HL-60/S4 (cell line): Measurements from ENCODE around the gene TTC39C.
"Not testable (repeated sequence)": the region's sequence is repeated elsewhere in the genome, so short reads cannot be mapped to it uniquely, and the experiment has no call there.

Source experiments
- in situ Hi-C: fragments of 300-500 bp; cut with MboI; formaldehyde crosslinking; loops from 2 replicates; pipeline ENCODE4 v1.14.3; 2022; ENCODE audit warnings: low sequenced_read_pairs

TTC39C gene

GRCh38 chr18:24051031-24051947 lies 36.7 kb downstream of the TTC39C start:
- in situ Hi-C loops = no loop called here

DNA sequence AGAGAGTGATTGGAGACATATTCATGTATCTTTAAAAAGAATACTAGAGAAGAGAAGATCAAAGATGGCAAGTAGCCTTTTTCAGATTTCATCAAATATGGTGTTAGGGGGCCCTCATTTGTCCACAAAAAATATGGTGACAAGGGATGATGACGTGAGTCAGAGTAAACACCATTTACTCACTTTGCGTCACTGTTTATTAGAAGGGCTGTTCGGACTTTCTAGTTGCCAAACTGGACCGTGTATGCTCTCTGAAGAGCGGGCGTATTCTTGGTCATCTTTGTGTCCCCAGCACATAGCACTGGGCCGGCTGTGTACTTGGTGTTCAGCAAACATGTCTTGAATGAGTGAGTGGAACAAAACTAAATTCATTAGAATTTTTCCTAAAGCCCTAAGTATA lies 37.5 kb downstream of the TTC39C start:
- in situ Hi-C loops = no loop called here

GRCh38 chr18:24053211-24053610 lies 38.7 kb downstream of the TTC39C start:
- in situ Hi-C loops = no loop called here

DNA sequence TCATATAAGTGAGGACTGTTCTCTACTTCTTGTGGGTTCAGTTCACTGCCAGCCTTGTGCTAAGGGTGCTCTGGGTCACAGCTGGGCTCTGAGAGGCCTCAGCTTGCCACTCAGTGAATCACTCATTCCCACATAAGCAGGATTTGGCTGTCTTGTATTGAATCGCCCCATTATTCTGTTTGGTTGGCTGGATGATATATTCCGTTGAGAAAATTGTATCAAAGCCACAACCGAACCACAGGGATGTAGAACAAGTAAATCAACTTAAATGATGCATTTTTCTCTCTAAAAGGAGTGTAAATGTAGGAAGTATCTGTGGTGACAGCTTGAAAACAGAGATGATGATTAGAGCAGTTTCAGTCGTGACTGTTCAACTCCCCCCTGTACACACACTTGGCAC lies 39.6 kb downstream of the TTC39C start:
- in situ Hi-C loops = no loop called here

DNA sequence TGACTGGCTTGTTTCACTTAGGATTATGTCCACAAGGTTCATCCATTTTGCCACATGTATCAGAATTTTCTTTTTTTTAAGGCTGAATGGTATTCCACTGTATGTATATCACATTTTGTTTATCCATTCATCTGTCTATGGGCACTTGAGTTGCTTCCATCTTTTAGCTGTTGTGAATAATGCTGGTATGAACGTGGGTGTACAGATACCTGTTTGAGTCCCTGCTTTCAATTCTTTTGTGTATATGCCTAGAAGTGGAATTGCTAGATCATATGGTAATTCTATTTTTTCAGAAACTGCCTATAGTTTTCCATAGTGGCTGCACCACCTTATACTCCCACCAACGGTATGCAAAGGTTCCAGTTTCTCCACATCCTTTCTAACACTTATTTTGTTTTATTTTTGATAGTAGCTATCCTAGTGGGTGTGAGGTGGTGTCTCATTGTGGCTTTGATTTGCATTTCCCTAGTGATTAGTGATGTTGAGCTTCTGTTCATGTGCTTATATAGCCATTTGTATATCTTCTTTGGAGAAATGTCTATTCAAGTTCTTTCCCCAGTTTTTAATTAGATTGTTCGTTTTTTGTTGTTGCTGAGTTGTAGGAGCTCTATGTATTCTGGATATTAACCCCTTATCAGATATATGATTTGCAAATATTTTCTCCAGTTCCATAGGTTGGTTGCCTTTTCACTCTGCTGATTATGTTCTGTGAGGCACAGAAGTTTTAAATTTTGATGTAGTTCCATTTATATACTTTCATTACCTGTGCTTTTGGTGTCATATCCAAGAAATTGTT lies 40.7 kb downstream of the TTC39C start:
- in situ Hi-C loops = no loop called here

GRCh38 chr18:24055878-24056277 lies 41.3 kb downstream of the TTC39C start:
- in situ Hi-C loops = no loop called here

DNA sequence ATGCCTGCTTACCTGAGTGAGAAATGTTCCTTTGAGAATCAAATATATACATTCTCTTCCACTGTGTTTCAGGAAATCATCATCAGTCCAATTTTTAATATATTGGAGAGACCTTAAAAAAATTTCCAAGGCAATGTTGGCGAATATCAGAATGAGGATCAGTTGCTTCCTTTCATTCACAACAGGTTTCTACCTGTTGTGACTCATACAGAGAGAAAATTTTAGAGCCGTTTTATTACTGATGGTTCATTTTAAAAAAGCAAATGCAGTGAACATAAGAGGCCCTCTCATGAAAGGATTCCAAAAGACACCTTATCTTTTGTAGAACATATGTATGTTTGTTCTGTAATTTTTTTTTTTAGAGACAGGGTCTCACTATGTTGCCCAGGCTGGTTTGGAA lies 42.0 kb downstream of the TTC39C start:
- in situ Hi-C loops = no loop called here

- in situ Hi-C loops = no loop called here
Measured at GRCh38 chr18:24057804-24058203, 43.2 kb downstream of the TTC39C start.

DNA sequence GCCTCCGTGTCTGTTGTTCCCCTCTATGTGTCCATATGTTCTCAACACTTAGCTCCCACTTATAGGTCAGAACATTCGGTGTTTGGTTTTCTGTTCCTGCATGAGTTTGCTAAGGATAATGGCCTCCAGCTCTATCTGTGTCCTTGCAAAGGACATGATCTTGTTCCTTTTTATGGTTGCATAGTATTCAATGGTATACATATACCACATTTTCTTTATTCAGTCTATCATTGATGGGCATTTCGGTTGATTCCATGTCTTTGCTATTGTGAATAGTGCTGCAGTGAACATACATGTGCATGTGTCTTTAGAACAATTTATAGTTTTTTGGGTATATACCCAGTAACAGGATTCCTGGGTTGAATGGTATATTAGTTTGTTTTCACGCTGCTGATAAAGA lies 44.8 kb downstream of the TTC39C start:
- in situ Hi-C loops = not testable (repeated sequence)

GRCh38 chr18:24060644-24061043 lies 46.1 kb downstream of the TTC39C start:
- in situ Hi-C loops = no loop called here

- in situ Hi-C loops = no loop called here
Measured at GRCh38 chr18:24063121-24063731, 48.7 kb downstream of the TTC39C start.

DNA sequence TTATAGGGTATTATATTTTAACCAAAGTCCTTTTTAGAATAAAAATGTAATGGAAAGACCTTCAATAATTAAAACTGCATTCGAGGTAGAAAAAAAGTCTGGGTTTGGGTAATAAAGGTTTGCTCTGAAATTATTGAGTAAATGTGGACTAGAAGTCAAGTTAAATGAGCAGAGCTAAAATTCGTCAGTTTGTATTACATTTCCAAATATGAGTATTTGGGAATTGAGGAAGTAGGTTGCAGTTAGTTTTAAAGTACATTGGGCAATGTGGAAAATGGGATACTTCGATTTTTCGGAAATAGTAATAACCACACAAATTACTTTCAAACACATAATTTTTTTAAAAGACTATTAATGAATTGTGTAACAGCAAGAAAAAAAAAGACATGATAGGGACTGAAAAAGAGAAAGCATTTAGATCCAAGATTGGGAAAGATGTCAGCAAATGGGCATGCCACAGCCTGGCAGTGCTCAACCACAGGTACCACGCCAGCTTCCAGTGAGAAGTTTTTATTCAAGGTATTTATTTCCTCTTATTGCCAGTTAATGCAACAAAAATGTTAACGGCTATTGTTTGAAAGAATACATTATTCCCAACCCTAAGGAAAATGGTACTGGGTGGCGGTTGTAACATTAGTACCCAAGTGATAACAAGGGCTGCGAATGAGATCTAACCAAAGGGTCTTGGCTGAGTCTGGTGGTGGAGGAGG lies 50.0 kb downstream of the TTC39C start:
- in situ Hi-C loops = no loop called here

- in situ Hi-C loops = no loop called here
Measured at GRCh38 chr18:24065906-24066305, 51.4 kb downstream of the TTC39C start.

GRCh38 chr18:24068945-24069693 lies 54.6 kb downstream of the TTC39C start:
- in situ Hi-C loops = no loop called here

DNA sequence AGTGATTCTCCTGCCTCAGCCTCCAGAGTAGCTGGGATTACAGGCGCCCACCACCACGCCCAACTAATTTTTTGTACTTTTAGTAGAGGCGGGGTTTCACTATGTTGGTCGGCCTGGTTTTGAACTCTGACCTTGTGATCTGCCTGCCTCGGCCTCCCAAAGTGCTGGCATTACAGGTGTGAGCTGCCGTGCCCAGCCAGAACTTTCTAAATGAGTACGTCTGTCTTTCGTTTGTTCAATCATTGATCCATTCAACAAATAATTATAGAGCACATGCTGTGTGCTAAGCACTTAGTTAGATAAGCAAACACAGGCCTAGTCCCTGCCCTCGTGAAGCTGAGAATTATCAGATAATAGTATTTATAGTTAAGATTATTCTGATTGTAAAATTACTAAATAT lies 56.5 kb downstream of the TTC39C start:
- in situ Hi-C loops = no loop called here

DNA sequence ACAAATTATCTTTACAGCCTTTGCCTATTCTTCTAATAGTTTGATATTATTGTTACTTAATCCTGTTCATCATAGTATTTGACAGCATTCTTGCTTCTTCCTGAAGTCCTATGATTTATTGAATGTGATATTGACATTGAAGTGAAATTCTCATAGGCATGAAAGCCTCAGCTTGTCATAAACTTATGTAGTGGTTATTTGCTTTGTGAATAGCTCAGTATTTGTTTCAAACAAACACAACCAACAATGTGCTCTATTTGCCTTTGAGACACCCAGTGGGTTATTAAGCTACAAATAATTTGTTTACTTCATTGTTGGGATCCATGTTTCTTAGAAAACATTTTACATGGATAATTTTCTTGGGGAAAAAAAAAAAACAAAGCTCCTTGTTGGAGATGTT lies 57.2 kb downstream of the TTC39C start:
- in situ Hi-C loops = no loop called here

DNA sequence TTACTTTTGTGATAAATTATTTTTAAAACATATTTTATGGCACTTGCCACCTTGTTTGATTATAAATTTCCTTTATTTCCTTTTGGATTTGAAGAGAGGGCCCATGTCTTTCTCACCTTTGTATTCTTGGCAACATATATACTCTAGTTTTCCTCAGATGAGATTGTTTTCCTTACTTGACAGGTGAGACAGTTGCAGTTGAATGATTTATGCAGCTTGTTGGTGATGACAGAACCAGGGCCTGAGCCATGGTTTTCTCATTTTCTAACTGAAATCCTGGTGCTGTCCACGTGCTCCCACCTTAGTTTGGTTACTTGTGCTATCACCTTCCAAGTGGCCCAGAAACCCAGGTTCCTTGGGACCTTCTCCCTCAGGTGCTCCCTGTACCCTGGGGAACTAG lies 58.2 kb downstream of the TTC39C start:
- in situ Hi-C loops = no loop called here

DNA sequence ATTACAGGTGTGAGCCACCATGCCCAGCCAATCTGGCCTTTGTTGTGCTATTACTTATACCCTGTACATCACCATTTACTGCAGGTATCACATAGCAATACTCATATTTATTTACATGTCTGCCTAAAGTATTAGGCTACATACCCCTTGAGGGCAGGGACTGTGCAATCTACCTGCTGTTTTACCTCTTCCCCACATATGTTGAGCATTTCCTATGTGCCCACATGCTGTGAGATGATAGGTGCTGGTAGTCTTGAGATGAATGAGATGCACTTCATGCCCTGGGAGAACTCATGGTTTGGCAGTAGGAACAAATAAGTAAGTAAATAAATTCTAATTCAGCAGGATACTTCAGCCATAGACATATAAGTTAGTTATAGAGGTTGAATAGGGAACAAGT lies 59.2 kb downstream of the TTC39C start:
- in situ Hi-C loops = no loop called here

DNA sequence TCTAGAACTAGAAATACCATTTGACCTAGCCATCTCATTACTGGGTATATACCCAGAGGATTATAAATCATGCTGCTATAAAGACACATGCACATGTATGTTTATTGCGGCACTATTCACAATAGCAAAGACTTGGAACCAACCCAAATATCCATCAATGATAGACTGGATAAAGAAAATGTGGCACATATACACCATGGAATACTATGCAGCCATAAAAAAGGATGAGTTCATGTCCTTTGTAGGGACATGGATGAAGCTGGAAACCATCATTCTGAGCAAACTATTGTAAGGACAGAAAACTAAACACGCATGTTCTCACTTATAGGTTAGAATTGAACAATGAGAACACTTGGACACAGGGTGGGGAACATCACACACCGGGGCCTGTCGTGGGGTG lies 60.2 kb downstream of the TTC39C start:
- in situ Hi-C loops = not testable (repeated sequence)
